ENCODE results near the gene ALS2CL.

The ALS2CL gene

DNA sequence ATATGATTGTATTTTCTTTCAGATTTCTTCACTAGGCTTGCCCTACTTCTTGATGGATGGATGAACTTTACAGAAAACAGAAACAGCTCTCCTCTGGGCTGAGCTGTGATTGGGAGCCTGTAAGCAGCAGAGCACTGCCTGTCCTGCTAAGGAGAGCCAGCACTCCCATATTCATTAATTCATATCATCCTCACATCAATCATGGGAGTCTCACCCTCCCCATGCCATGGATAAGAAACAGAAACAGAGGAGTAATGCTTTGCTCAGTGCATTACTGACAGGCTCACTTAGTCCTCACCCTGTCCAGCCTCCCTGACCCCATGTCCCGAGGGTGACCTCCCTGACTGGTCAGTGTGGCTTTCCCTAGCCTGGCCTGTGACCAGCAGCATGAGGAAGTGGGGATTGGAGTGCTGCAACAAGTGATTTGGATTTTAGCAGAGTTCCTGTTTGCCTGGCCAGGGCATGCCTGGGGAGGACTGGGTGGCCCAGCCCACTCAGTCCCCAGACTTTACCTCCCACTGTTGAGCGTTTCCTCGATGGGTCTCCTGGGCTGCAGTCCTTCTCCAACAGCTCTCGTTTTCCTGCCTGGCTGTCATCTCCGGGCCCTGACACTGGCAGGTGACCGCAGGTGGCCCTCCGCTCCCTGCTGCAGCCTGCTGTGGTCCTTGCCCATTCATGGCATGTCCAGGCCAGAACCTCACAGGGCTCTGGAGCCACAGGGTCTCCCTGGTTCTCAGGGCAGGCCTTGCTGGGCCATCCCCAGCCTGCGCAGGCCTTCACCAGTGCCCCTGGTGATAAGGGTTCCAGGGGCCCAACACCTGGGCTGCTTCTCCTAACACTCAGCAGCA is 6.4 kb upstream of the ALS2CL start:
- Histone ChIP-seq H3K27me3 (no peaks in the 10 kb centered on the region), H3K4me1 (peaks cover 10% of the 10 kb centered on the region), H3K9me3 (no peaks in the 10 kb centered on the region), H3K36me3 (no peaks in the 10 kb centered on the region), H3K4me3 (ENCODE audit: low read depth, low read length) (no peak overlapping the region)
- TF ChIP-seq, protein P1, sequence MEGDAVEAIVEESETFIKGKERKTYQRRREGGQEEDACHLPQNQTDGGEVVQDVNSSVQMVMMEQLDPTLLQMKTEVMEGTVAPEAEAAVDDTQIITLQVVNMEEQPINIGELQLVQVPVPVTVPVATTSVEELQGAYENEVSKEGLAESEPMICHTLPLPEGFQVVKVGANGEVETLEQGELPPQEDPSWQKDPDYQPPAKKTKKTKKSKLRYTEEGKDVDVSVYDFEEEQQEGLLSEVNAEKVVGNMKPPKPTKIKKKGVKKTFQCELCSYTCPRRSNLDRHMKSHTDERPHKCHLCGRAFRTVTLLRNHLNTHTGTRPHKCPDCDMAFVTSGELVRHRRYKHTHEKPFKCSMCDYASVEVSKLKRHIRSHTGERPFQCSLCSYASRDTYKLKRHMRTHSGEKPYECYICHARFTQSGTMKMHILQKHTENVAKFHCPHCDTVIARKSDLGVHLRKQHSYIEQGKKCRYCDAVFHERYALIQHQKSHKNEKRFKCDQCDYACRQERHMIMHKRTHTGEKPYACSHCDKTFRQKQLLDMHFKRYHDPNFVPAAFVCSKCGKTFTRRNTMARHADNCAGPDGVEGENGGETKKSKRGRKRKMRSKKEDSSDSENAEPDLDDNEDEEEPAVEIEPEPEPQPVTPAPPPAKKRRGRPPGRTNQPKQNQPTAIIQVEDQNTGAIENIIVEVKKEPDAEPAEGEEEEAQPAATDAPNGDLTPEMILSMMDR (IDR thresholded peaks at IDR 0.05; ENCODE audit: low read depth, low read length), result no peak
- DNase-seq, result no peak

DNA sequence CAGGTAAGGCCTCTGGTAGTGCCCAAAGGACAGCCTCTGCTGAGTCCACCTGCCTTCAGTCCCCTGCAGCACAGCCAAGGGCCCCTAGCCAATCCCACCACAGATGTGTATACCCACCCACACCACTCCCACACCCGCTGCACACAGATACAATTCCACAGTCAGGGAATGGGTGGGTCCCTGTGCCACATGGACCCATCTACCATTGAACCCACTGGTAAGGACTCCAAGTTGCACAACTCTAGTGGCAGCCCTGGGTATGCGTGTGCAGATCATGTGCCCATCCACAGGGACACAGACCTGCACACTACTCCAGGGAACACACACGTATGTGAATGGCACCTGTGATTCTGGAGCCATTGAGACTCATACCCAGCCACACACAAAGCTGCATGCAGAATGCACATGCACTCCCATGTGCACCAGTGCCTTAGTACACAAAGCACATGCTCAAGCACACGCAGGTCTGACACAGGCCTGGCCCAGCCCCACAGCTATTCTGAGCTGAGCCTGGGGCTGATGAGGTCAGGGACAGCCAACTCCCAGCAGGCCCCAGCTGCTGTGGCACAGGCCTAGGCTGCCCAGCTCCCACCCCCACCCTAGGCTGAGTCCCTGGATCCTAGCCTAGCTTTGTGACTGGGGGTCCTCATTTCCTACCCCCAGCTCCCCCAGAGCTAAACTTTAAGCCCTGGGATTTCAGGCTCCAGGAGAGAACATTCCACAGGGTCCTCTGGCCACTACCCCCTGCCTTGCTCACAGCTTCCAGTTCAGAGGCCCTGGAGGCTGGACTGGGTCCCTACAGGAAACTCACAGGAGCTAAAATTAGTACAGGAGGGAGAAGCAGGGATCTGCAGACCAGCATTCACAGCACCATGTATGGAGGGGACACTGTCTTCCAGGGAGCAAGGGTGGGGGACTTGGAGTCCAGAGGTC is 2.7 kb upstream of the ALS2CL start:
- no peaks in the 10 kb centered on the region for H3K36me3 ChIP-seq
- TF ChIP-seq, protein P1 (IDR thresholded peaks at IDR 0.05; ENCODE audit: low read depth, low read length), result no peak
- peaks cover 10% of the 10 kb centered on the region for H3K4me1 ChIP-seq
- no peaks in the 10 kb centered on the region for H3K9me3 ChIP-seq
- no peaks in the 10 kb centered on the region for H3K27me3 ChIP-seq
- DNase-seq, result no peak
- H3K4me3 ChIP-seq (ENCODE audit: low read depth, low read length), result no peak overlapping the region

DNA sequence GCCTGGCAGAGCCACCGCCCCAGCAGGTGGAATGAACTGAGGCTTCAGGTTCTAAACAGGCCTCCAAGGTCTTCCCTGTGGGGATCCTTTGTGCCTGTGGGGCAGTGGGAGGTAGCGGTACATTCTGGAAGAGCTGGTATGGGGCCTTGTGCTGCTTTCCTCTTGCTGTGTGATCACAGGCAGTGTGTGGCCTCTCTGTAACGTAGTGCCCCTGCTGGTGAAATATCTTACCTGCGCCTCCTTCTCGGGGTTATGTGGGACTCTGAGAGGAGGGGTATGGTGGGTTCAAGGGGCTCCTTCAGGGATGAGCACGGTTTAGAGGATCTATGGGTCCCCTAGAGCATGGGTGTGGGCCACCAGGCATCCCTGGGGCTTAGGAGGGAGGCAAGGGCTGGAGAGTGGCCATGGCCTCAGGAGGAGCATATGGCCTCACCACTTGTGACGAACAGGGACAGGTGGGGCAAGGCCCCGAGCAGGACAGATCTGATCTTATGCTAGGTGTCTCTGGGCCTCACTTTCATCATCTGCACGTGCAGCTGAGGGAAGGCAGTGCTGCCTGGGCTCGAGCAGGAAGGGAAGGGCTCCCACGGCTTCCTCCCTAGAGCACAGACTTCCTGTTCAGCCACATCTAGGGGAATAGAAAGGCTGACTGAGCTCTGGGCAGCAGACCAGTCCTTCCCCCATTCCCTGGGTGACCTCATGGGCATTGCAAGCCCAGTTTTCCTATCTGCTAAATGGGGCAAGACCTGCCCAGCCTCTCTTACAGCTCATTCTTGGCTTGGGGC is 1.9 kb upstream of the ALS2CL start:
- Histone ChIP-seq H3K27me3 (no peaks in the 10 kb centered on the region), H3K9me3 (no peaks in the 10 kb centered on the region), H3K4me1 (peaks cover 6% of the 10 kb centered on the region), H3K36me3 (no peaks in the 10 kb centered on the region), H3K4me3 (ENCODE audit: low read depth, low read length) (no peak overlapping the region)
- TF ChIP-seq, protein P1 (IDR thresholded peaks at IDR 0.05; ENCODE audit: low read depth, low read length), result peak; percentile 38
- no peak for DNase-seq

DNA sequence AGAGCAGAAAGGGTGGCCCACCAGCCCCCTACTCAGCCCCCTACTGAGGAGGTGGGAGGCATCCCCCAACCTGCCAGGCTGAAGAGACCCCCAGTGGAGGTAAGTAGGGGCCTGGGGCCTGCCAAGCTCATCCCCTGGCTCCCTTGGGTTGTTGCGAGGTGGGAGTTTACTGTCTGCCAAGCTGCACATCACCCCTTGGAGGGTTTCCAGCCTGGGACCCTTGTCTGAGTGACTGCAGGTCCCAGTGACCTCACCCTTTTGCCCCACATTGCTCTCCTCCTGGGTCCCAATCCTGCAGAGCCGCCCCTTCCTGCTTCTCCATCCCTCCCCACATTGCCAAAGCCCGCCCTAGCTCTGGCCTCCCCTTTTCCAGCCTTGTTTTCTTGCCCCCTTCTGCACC is 1.0 kb upstream of the ALS2CL start:
- DNase-seq, result no peak
- no peaks in the 10 kb centered on the region for H3K36me3 ChIP-seq
- no peaks in the 10 kb centered on the region for H3K4me1 ChIP-seq
- H3K27me3 ChIP-seq, result no peaks in the 10 kb centered on the region
- TF ChIP-seq, protein P1 (IDR thresholded peaks at IDR 0.05; ENCODE audit: low read depth, low read length), result no peak
- no peaks in the 10 kb centered on the region for H3K9me3 ChIP-seq
- no peak overlapping the region for H3K4me3 ChIP-seq (ENCODE audit: low read depth, low read length)

DNA sequence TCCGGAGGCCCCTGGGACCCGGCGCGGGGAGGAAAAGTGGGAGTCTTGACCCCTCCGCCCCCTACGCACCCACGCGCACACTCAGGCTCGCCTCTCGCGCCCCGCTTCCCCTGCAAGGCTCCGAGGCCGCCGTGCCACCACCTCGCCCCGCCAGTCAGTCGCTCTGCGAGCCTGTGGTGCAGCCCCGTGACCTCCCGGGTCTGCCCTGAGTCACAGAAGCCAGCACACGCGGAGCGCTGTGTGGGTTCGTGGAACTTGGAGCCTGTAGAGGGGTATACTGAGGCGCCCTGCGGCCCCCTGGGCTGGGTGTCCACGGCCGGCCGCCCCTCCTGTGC is 380 bp upstream of the ALS2CL start:
- Histone ChIP-seq H3K9me3 (no peaks in the 10 kb centered on the region), H3K27me3 (no peaks in the 10 kb centered on the region), H3K4me1 (no peaks in the 10 kb centered on the region), H3K36me3 (no peaks in the 10 kb centered on the region), H3K4me3 (ENCODE audit: low read depth, low read length) (no peak overlapping the region)
- TF ChIP-seq, protein P1 (IDR thresholded peaks at IDR 0.05; ENCODE audit: low read depth, low read length), result no peak
- no peak for DNase-seq

All from BE2C (cell line).